Measurements from ENCODE around the gene UGCG.
"Not testable (repeated sequence)": the region's sequence is repeated elsewhere in the genome, so short reads cannot be mapped to it uniquely, and the experiment has no call there.

UGCG gene

DNA sequence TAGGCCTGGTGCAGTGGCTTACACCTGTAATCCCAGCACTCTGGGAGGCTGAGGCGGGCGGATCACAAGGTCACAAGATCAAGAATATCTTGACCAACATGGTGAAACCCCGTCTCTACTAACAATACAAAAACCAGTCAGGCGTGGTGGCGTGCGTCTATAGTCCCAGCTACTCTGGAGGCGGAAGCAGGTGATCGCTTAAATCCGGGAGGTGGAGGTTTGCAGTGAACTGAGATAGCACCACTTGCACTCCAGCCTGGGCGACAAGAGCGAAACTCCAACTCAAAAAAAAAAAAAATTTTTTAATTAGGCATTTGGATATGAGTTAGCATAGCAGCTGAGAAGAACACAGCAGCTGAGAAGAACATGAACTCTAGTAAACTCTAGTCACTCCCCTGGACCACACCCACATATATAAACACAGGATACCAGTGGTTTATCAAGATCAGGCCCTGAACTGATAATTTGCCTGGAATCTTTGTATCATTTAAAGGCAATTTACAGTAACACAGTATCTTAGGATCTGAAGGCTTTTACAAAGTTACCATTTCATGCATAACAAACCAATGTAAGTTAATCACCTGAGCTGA is 4.6 kb upstream of the UGCG start:
- DNase-seq: peak; percentile 19

GRCh38 chr9:111896942-111897600 is 457 bp downstream of the UGCG start:
- DNase-seq: peak; percentile 44

GRCh38 chr9:111897601-111898137 is 1.1 kb downstream of the UGCG start:
- DNase-seq: peak; percentile 40

GRCh38 chr9:111898331-111899096 is 1.9 kb downstream of the UGCG start:
- DNase-seq: no peak

GRCh38 chr9:111900151-111900857 is 3.7 kb downstream of the UGCG start:
- no peak for DNase-seq

DNA sequence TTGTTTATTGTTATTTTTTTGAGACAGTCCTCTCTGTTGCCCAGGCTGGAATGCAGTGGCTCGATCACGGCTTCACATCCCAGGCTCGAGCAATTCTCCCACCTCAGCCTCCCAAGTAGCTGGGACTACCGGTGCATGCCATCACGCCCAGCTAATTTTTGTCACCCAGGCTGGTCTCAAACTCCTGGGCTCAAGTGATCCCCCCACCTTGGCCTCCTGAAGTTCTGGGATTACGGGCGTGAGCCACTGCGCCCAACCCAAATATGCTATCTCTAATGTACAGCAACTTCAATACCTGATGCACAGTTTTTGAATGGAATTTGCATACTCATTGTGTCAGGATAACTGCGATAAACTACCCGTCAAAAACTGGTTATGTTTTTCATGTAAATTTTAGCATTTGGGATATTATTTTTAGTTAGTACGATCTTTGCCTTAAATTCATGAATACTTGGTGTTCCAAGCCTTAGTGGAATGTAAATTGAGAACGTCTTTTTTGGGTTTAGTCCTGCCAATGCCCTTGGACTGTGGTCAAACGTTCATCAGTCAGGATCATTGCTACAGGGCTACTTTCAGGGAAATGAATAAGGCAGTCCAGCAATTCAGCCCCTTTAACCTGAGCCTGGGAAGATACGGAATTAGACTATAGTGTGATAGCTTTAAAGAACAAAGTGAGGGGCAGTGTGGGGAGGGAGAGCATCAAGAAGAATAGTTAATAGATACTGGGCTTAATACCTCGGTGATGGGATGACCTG is 4.4 kb downstream of the UGCG start:
- no peak for DNase-seq

- DNase-seq: no peak
Observed at GRCh38 chr9:111902391-111903139, 6.0 kb downstream of the UGCG start.

GRCh38 chr9:111903535-111903934 is 6.9 kb downstream of the UGCG start:
- not testable (repeated sequence) for DNase-seq

DNA sequence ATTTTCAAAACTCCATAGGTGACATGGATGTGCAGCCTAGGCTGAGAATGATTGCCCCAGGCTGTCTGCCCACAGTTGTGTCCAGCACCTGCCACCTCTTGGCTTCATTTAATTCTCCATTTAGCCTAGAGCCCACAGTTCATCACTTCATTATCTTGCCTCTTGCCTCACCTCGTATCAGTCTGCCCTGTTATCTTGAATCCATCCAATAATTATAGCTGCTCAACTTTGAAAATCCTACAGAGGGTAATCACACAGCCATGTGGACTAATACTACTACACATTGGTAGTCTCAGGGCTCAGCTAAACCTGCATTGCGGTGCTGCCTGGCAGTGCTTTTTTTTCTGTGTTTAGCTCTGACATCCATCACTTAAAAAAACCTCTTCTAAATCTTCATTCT is 7.4 kb downstream of the UGCG start:
- DNase-seq: peak; percentile 66

- no peak for DNase-seq
Observed at GRCh38 chr9:111904891-111905291, 8.3 kb downstream of the UGCG start.

GRCh38 chr9:111907147-111907546 is 10.5 kb downstream of the UGCG start:
- DNase-seq: no peak

- no peak for DNase-seq
Observed at GRCh38 chr9:111909444-111909843, 12.8 kb downstream of the UGCG start.

GRCh38 chr9:111910428-111910827 is 13.8 kb downstream of the UGCG start:
- no peak for DNase-seq

DNA sequence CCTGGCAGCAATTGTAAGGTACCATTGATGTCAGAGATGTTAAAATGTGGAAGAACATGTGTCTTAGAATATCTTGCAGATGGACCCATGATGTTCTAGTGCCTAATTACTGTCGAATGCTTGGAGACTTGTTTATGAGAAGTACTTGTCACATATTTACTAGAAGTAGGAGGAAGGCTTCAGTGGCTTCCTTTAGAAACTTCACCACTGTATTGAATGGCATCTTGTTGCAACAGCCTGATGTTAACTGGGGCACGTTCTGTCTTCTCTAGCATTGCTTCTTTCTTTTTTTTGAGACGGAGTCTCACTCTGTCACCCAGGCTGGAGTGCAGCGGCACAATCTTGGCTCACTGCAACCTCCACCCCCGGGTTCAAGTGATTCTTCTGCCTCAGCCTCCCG is 16.5 kb downstream of the UGCG start:
- DNase-seq: no peak

- peak; percentile 27 for DNase-seq
Observed at GRCh38 chr9:111914749-111915424, 18.3 kb downstream of the UGCG start.

GRCh38 chr9:111915425-111915758 is 18.8 kb downstream of the UGCG start:
- DNase-seq: no peak

DNA sequence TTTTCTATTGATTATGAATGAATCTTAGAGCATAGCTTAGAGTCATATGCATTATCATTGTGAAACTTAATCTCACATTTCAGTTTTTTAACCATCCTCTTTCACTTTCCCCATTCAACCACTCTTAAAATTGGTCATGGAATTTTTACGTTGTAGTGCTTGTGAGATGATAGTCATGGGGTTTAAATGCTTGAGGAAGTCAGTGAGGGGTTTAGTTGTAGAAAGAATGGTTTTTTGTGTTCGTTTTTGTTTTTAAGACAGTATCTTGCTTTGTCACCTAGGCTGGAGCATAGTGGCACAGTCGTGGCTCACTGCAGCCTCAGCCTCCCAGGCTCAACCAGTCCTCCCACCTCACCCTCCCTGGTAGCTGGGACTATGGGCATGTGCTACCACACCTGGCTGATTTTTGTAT is 19.6 kb downstream of the UGCG start:
- no peak for DNase-seq

DNA sequence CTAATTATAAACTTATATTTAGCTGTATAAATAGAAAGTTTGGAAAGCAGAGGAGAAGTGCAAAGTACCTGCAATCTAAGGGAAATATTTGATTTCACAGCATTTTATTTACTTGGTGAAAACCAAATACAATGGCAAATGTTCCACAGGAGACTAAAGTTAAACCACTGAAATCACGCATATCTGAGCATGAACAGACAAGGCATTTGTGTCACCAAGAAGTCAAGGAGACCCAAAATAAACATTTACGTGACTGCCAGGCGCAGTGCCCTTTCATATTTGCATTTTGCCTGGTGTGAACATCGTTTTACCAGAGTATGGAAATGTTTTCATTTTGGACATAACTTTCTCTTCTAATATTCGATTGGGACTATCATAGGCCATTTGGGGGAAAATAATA is 20.6 kb downstream of the UGCG start:
- no peak for DNase-seq

DNA sequence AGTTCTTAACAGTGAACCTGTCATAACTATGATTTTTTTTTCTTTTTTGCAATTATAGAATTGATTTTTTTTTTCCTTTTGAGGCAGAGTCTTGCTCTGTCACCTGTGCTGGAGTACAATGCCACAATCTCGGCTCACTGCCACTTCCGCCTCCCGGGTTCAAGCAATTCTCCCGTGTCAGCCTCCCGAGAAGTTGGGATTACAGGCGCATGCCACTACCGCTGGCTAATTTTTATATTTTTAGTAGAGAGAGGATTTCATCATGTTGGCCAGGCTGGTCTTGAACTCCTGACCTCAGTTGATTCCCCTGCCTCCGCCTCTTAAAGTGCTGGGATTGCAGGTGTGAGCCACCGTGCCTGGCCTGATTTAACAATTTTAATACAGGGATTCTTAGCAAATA is 21.4 kb downstream of the UGCG start:
- no peak for DNase-seq

- DNase-seq: no peak
Observed at GRCh38 chr9:111919875-111920274, 23.3 kb downstream of the UGCG start.

GRCh38 chr9:111920531-111920930 is 23.9 kb downstream of the UGCG start:
- DNase-seq: no peak

Data from NCI-H146 (cell line).